Natural killer cell (primary cell): ENCODE data around the gene MCM8. TPM values are rescaled to one million over a fixed set of nuclear protein-coding genes. Genes with fewer than 3 reads are reported as not detected.

Source experiments
- ATAC-seq, 3 donors: fragments of 150-1000 bp in 2 of 3; fragments of 200-7000 bp in 1 of 3; cut with Tn5 transposase; 1 replicate in 1 of 3; 2 replicates in 2 of 3; pipeline ENCODE4 v1.10.0; 2021; ENCODE audit warnings: mild to moderate bottlenecking in 2 of 3, moderate library complexity in 2 of 3
- DNase-seq, 2 donors: peaks; one replicate each; pipeline versions ENCODE4 v3.0.0 to v3.0.0-alpha.2; 2013 to 2021; ENCODE audit warnings: mixed read lengths in 1 of 2
- H3K27ac ChIP-seq: one replicate; pipeline ENCODE4 v1.5.1; 2013; ENCODE audit warnings: mild to moderate bottlenecking, low read length
- H3K27me3 ChIP-seq: one replicate; pipeline ENCODE4 v1.6.1; 2013; ENCODE audit warnings: low read length; ENCODE audit not compliant: control insufficient read depth, insufficient read depth
- H3K36me3 ChIP-seq: one replicate; pipeline ENCODE4 v1.6.1; 2013; ENCODE audit warnings: low read length; ENCODE audit not compliant: control insufficient read depth, insufficient read depth
- H3K4me1 ChIP-seq: one replicate; pipeline ENCODE4 v1.6.1; 2013; ENCODE audit warnings: low read length; ENCODE audit not compliant: control insufficient read depth, insufficient read depth
- H3K4me3 ChIP-seq: one replicate; pipeline ENCODE4 v1.5.1; 2013; ENCODE audit warnings: low read length
- H3K9me3 ChIP-seq: one replicate; pipeline ENCODE4 v1.6.1; 2013; ENCODE audit warnings: low read length; ENCODE audit not compliant: control insufficient read depth, insufficient read depth
- H3K27ac Mint-ChIP-seq, 2 donors: one replicate each; pipeline ENCODE4 v1.8.0; 2022; ENCODE audit warnings: mild to moderate bottlenecking in 2 of 2, mixed read lengths in 2 of 2, moderate library complexity in 1 of 2
- H3K27me3 Mint-ChIP-seq, 2 donors: one replicate each; pipeline ENCODE4 v1.8.0; 2022; ENCODE audit warnings: low read depth in 2 of 2, mixed read lengths in 2 of 2
- H3K36me3 Mint-ChIP-seq: one replicate; pipeline ENCODE4 v1.8.0; 2022; ENCODE audit warnings: mixed read lengths
- H3K4me1 Mint-ChIP-seq, 2 donors: one replicate each; pipeline ENCODE4 v1.8.0; 2022; ENCODE audit warnings: mixed read lengths in 2 of 2
- H3K4me3 Mint-ChIP-seq: one replicate; pipeline ENCODE4 v1.8.0; 2022; ENCODE audit warnings: mild to moderate bottlenecking, moderate library complexity, mixed read lengths
- H3K9me3 Mint-ChIP-seq, 2 donors: one replicate each; pipeline ENCODE4 v1.8.0; 2022; ENCODE audit warnings: mixed read lengths in 2 of 2
- WGBS: methylation state at CpG from one replicate; pipeline ENCODE4 v1.1.7; 2013; ENCODE audit warnings: missing lambda C conversion rate; ENCODE audit not compliant: insufficient coverage; 5-methylcytosine and 5-hydroxymethylcytosine counted together
- intact Hi-C: fragments of 100-400 bp; cut with micrococcal nuclease; formaldehyde crosslinking; loops from one replicate; pipeline ENCODE4 v1.14.2; 2022
- total RNA-seq, 4 donors: library from RNA; stranded (reverse); fragments of 120-200 nt in 1 of 4; gene quantifications; one replicate each; pipeline versions ENCODE4 v1.2.3 to v1.2.4, GENCODE V29; 2013 to 2022
- TF ChIP-seq, protein P1 (sequence below): fragments of 200-600 bp; IDR thresholded peaks from one replicate; pipeline ENCODE4 v1.8.0; 2022; ENCODE audit warnings: antibody characterized with exemption

MCM8 gene
- total RNA-seq, 3 donors from 2014 or later (not counting 1 experiment from before 2014, with no cell fraction given), result 8.1 to 14.3 (median 9.0) TPM

DNA sequence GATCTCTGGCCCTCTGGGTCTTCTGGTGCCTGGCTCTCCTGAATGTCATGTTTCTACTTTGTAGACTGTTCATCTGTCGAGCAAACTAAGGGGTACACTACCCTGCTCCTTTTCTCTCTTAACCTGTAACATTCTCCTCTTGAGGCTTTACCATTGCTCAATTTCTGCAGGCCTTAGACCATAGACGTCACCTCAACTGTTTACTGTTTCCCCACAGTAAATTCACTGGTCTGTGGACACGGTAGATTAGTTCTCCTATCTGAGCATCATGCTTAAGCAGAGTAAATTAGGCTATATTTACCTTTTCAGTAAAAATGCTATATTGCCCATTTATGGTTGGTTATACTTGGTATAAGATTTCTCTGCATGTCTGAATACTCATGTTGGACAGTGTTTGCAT, 40.5 kb downstream of the MCM8 start:
- H3K27me3 ChIP-seq, result no peaks in the 10 kb centered on the region
- no peak for ATAC-seq
- H3K36me3 ChIP-seq, result peaks cover 17% of the 10 kb centered on the region
- no peak overlapping the region for H3K4me3 Mint-ChIP-seq
- peaks cover 5% of the 10 kb centered on the region for H3K4me1 ChIP-seq
- H3K27me3 Mint-ChIP-seq, result no peaks in the 10 kb centered on the region
- intact Hi-C loops, result no loop called here
- no peak for DNase-seq
- peak overlapping the region in 1 of 2 donors; percentile 1 for H3K27ac Mint-ChIP-seq
- H3K27ac ChIP-seq, result no peak overlapping the region
- TF ChIP-seq, protein P1, sequence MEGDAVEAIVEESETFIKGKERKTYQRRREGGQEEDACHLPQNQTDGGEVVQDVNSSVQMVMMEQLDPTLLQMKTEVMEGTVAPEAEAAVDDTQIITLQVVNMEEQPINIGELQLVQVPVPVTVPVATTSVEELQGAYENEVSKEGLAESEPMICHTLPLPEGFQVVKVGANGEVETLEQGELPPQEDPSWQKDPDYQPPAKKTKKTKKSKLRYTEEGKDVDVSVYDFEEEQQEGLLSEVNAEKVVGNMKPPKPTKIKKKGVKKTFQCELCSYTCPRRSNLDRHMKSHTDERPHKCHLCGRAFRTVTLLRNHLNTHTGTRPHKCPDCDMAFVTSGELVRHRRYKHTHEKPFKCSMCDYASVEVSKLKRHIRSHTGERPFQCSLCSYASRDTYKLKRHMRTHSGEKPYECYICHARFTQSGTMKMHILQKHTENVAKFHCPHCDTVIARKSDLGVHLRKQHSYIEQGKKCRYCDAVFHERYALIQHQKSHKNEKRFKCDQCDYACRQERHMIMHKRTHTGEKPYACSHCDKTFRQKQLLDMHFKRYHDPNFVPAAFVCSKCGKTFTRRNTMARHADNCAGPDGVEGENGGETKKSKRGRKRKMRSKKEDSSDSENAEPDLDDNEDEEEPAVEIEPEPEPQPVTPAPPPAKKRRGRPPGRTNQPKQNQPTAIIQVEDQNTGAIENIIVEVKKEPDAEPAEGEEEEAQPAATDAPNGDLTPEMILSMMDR, result no peak
- peaks cover 7% of the 10 kb centered on the region for H3K36me3 Mint-ChIP-seq
- 89% methylated on average over 3 of the region's 3 CpGs for WGBS
- peaks cover 11 to 19% of the 10 kb centered on the region in 2 donors for H3K4me1 Mint-ChIP-seq
- H3K4me3 ChIP-seq, result no peak overlapping the region
- H3K9me3 Mint-ChIP-seq, result no peaks in the 10 kb centered on the region
- no peaks in the 10 kb centered on the region for H3K9me3 ChIP-seq

DNA sequence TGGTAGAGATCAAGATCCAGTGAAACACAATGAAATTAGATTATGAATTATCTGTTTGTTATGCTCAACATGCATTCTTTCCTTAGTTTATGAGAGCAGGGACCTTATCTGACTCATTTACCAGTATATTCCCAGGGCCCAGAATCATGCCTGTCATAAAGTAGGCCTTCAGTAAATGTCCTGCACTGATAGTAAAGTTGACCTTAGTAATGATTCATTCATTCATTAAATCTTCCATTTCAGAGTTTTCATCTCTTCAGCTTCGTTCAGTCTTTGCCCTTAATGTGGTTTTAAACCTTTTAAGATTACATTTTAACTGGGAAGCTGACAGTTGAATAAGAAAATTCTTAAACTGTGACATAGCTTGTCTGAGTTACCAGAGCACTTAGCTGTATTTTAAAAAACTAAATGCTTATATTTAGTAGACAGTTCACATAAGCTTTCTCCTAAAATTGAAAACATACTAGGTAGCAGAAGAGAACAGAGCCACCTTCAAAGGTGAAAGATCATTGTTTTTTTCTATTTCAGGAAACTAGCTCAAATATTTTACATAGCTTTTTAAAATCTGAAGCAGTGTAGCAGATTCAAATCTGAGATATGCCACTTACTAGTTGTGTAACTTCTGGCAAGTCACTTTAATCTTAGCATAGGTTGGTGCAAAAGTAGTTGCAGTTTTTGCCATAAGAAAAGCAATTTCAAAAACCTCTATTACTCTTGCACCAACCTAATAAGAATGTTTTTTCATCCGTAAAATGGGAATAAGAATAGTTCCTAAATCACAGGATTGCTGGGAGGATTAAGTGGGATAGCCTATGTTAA, 41.4 kb downstream of the MCM8 start:
- H3K9me3 Mint-ChIP-seq, result no peaks in the 10 kb centered on the region
- Histone ChIP-seq H3K36me3 (peaks cover 12% of the 10 kb centered on the region), H3K4me1 (peaks cover 12% of the 10 kb centered on the region), H3K4me3 (no peak overlapping the region), H3K9me3 (no peaks in the 10 kb centered on the region), H3K27me3 (no peaks in the 10 kb centered on the region), H3K27ac (no peak overlapping the region)
- H3K4me1 Mint-ChIP-seq, result peaks cover 20 to 26% of the 10 kb centered on the region in 2 donors
- H3K36me3 Mint-ChIP-seq, result peaks cover 7% of the 10 kb centered on the region
- no peak for DNase-seq
- no peak for ATAC-seq
- no peaks in the 10 kb centered on the region for H3K27me3 Mint-ChIP-seq
- no peak overlapping the region for H3K27ac Mint-ChIP-seq
- TF ChIP-seq, protein P1, result no peak
- no peak overlapping the region for H3K4me3 Mint-ChIP-seq
- WGBS, result 100% methylated on average over 1 of the region's 2 CpGs
- intact Hi-C loops, result no loop called here

DNA sequence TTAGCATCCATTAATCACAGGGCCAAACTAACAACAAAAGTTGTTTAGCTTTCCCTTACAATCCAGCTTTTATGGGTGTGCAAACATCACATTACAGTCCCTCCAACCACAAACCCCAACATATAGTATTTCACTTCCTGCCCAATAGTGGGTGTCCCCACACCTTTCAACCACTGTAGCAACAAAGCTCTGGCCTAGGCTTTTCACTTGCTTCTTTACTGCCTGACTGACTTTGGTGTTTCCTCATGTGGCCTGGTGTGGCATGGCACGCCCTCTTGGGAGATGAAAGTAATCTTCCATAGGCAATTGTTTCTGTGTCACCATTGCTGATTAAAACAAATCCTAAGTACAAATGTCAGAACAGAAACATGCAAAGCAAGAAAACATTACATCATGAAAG, 46.3 kb downstream of the MCM8 start:
- WGBS, result 13% methylated on average over 1 of the region's 1 CpG
- Mint-ChIP-seq H3K27me3 (no peaks in the 10 kb centered on the region), H3K4me1 (peaks cover 36 to 44% of the 10 kb centered on the region in 2 donors), H3K36me3 (no peaks in the 10 kb centered on the region), H3K4me3 (peak overlapping the region; percentile 87), H3K9me3 (no peaks in the 10 kb centered on the region), H3K27ac (peak overlapping the region; percentile 71 to 81)
- Histone ChIP-seq H3K27me3 (no peaks in the 10 kb centered on the region), H3K36me3 (peaks cover 5% of the 10 kb centered on the region), H3K4me1 (peaks cover 27% of the 10 kb centered on the region), H3K27ac (peak overlapping the region; percentile 54), H3K9me3 (no peaks in the 10 kb centered on the region), H3K4me3 (no peak overlapping the region)
- ATAC-seq, result peak; percentile 97 to 99 (median 98)
- TF ChIP-seq, protein P1, result no peak
- intact Hi-C loops, result loop anchor here (1.0 kb wide), 1 partner anchor 46 kb away; the partner anchor contains the start of genes MCM8 and TRMT6
- DNase-seq, result peak; percentile 62 to 80
